Measurements from ENCODE around the gene ALG2. TPM values are rescaled to one million over a fixed set of nuclear protein-coding genes. Genes with fewer than 3 reads are reported as not detected.
A peak's percentile ranks its signal among the peaks of the same experiment; 100 is the strongest.

The ALG2 gene
- 38.7 TPM for total RNA-seq
- polyA plus RNA-seq (ENCODE audit: insufficient read depth, low read depth, low replicate concordance): 40.5 TPM
- long read RNA-seq, donor 1, transcript ALG2-203 (2 exons, 1,880 nt): major isoform, 12 of 15 reads
- long read RNA-seq, donor 1, partial matches to known transcripts: 0 of 15 reads
- long read RNA-seq, donor 1, other reads (novel, unspliced or antisense): 0 of 15 reads
- long read RNA-seq, donor 2, transcript ALG2-201 (3 exons, 2,966 nt): minor isoform, 5 of 25 reads
- long read RNA-seq, donor 2, transcript ALG2-203 (2 exons, 1,880 nt): major isoform, 20 of 25 reads
- long read RNA-seq, donor 2, partial matches to known transcripts: 0 of 25 reads
- long read RNA-seq, donor 2, other reads (novel, unspliced or antisense): 0 of 25 reads
- long read RNA-seq, donor 3, transcript ALG2-203 (2 exons, 1,880 nt): major isoform, 21 of 36 reads
- long read RNA-seq, donor 3, partial matches to known transcripts: 11 of 36 reads
- long read RNA-seq, donor 3, other reads (novel, unspliced or antisense): 0 of 36 reads
- long read RNA-seq, donor 4, transcript ALG2-203 (2 exons, 1,880 nt): major isoform, 11 of 16 reads
- long read RNA-seq, donor 4, transcript ALG2-201 (3 exons, 2,966 nt): minor isoform, 5 of 16 reads
- long read RNA-seq, donor 4, partial matches to known transcripts: 0 of 16 reads
- long read RNA-seq, donor 4, other reads (novel, unspliced or antisense): 0 of 16 reads
- long read RNA-seq, donor 5, partial matches to known transcripts: 0 of 3 reads
- long read RNA-seq, donor 5, other reads (novel, unspliced or antisense): 0 of 3 reads
- long read RNA-seq, donor 6, transcript ALG2-203 (2 exons, 1,880 nt): major isoform, 9 of 9 reads
- long read RNA-seq, donor 6, partial matches to known transcripts: 0 of 9 reads
- long read RNA-seq, donor 6, other reads (novel, unspliced or antisense): 0 of 9 reads
- long read RNA-seq, donor 7, transcript ALG2-201 (3 exons, 2,966 nt): minor isoform, 5 of 36 reads
- long read RNA-seq, donor 7, transcript ALG2-203 (2 exons, 1,880 nt): major isoform, 25 of 36 reads
- long read RNA-seq, donor 7, partial matches to known transcripts: 0 of 36 reads
- long read RNA-seq, donor 7, other reads (novel, unspliced or antisense): 5 of 36 reads
- long read RNA-seq, donor 8, transcript ALG2-201 (3 exons, 2,966 nt): minor isoform, 5 of 26 reads
- long read RNA-seq, donor 8, transcript ALG2-203 (2 exons, 1,880 nt): major isoform, 21 of 26 reads
- long read RNA-seq, donor 8, partial matches to known transcripts: 0 of 26 reads
- long read RNA-seq, donor 8, other reads (novel, unspliced or antisense): 0 of 26 reads
- long read RNA-seq, donor 9, transcript ALG2-203 (2 exons, 1,880 nt): major isoform, 13 of 15 reads
- long read RNA-seq, donor 9, partial matches to known transcripts: 0 of 15 reads
- long read RNA-seq, donor 9, other reads (novel, unspliced or antisense): 0 of 15 reads
- long read RNA-seq, donor 10, transcript ALG2-203 (2 exons, 1,880 nt): major isoform, 13 of 14 reads
- long read RNA-seq, donor 10, partial matches to known transcripts: 0 of 14 reads
- long read RNA-seq, donor 10, other reads (novel, unspliced or antisense): 0 of 14 reads

- Histone ChIP-seq H3K9me3 (ENCODE audit: control insufficient read depth in 2 of 3, insufficient read depth in 1 of 3, low read length in 3 of 3) (no peaks in the 10 kb centered on the region), H3K27me3 (ENCODE audit: control insufficient read depth, insufficient read depth, low read length) (no peaks in the 10 kb centered on the region), H3K4me1 (ENCODE audit: control insufficient read depth in 2 of 3, insufficient read depth in 2 of 3, low read depth in 1 of 3, low read length in 3 of 3) (peaks cover 4 to 21% (median 7%) of the 10 kb centered on the region in 3 donors), H3K9ac (ENCODE audit: low read length in 3 of 3) (peak within 1 kb of the TSS; percentile 81 to 95 (median 92)), H3K4me3 (ENCODE audit: low read length in 3 of 3) (peak within 1 kb of the TSS; percentile 85 to 96 (median 93)), H3K27ac (ENCODE audit: low read depth in 2 of 2, low read length in 2 of 2) (peak within 1 kb of the TSS; percentile 92 to 98), H3K36me3 (ENCODE audit: control insufficient read depth in 2 of 3, insufficient read depth in 3 of 3, low read length in 3 of 3) (peaks cover 4 to 12% (median 6%) of the 10 kb centered on the region in 3 donors)
- DNase-seq (peak; percentile 95 to 98 (median 97)), FAIRE-seq (no peak)
- no peak for TF ChIP-seq CTCF (IDR thresholded peaks at IDR 0.05; ENCODE audit: borderline replicate concordance, extremely low read depth, insufficient read depth)
- intact Hi-C loops (cut with DNase I): no loop called here
Measured at GRCh38 chr9:99221621-99222415, at the start of gene ALG2, which contains the start of gene SEC61B. ALG2 (minus strand) TSS chr9:99221942; CDS start chr9:99221894, 48 bp downstream. SEC61B (plus strand) TSS chr9:99222282; CDS start chr9:99222364, 82 bp downstream.

- DNase-seq (no peak), FAIRE-seq (no peak)
- Histone ChIP-seq H3K4me1 (ENCODE audit: control insufficient read depth in 2 of 3, insufficient read depth in 2 of 3, low read depth in 1 of 3, low read length in 3 of 3) (peaks cover 0 to 5% (median 0%) of the 10 kb centered on the region in 3 donors), H3K27ac (ENCODE audit: low read depth in 2 of 2, low read length in 2 of 2) (no peak overlapping the region), H3K9me3 (ENCODE audit: control insufficient read depth in 2 of 3, insufficient read depth in 1 of 3, low read length in 3 of 3) (no peaks in the 10 kb centered on the region), H3K4me3 (ENCODE audit: low read length in 3 of 3) (no peak overlapping the region), H3K36me3 (ENCODE audit: control insufficient read depth in 2 of 3, insufficient read depth in 3 of 3, low read length in 3 of 3) (no peaks in the 10 kb centered on the region), H3K9ac (ENCODE audit: low read length in 3 of 3) (no peak overlapping the region), H3K27me3 (ENCODE audit: control insufficient read depth, insufficient read depth, low read length) (no peaks in the 10 kb centered on the region)
- TF ChIP-seq CTCF (IDR thresholded peaks at IDR 0.05; ENCODE audit: borderline replicate concordance, extremely low read depth, insufficient read depth): no peak
- intact Hi-C loops (cut with DNase I): no loop called here
Measured at GRCh38 chr9:99270491-99270890, 48.7 kb upstream of the ALG2 start.

Data from kidney (tissue), 22 donors.